Measurements from ENCODE around the gene KCND2.

DNA sequence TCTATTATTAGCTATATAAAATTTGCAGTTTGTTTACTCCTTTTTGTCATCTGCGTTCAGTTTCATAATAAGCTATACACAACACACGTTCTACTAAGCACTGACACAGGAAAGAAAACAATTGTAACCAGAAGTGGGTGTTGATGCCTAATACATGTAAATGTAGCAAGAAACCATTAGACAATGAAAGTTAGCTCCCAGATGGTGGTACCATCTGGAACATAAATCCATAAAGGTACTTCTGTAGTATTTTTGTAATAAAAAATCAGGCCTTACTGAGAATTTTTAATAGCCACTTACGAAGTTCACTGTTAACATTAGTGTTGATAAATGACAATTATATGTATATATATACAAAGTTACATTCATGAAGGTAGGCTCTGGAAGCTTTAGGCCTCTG lies 194.7 kb downstream of the KCND2 start:
- TF ChIP-seq, protein P1, sequence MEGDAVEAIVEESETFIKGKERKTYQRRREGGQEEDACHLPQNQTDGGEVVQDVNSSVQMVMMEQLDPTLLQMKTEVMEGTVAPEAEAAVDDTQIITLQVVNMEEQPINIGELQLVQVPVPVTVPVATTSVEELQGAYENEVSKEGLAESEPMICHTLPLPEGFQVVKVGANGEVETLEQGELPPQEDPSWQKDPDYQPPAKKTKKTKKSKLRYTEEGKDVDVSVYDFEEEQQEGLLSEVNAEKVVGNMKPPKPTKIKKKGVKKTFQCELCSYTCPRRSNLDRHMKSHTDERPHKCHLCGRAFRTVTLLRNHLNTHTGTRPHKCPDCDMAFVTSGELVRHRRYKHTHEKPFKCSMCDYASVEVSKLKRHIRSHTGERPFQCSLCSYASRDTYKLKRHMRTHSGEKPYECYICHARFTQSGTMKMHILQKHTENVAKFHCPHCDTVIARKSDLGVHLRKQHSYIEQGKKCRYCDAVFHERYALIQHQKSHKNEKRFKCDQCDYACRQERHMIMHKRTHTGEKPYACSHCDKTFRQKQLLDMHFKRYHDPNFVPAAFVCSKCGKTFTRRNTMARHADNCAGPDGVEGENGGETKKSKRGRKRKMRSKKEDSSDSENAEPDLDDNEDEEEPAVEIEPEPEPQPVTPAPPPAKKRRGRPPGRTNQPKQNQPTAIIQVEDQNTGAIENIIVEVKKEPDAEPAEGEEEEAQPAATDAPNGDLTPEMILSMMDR (IDR thresholded peaks at IDR 0.05; ENCODE audit: borderline replicate concordance, extremely low read depth, low read length, poor library complexity, severe bottlenecking) = no peak
- no peak for TF ChIP-seq EZH2 (IDR thresholded peaks at IDR 0.05; ENCODE audit: borderline replicate concordance, low read depth, low read length, severe bottlenecking)

Data from DND-41 (cell line).